B cell (primary cell): ENCODE data around the gene HACD4.

Experiments
- EZH2 ChIP-seq: IDR thresholded peaks from 2 replicates; pipeline ENCODE4 v1.6.1; 2012; ENCODE audit warnings: borderline replicate concordance, low read depth, mild to moderate bottlenecking, moderate library complexity, low read length; ENCODE audit not compliant: insufficient read depth, poor library complexity, severe bottlenecking
- TF ChIP-seq, protein P1 (sequence below): fragments of 200-600 bp; IDR thresholded peaks from one replicate; pipeline ENCODE4 v1.8.0; 2022; ENCODE audit warnings: antibody characterized with exemption, mild to moderate bottlenecking

DNA sequence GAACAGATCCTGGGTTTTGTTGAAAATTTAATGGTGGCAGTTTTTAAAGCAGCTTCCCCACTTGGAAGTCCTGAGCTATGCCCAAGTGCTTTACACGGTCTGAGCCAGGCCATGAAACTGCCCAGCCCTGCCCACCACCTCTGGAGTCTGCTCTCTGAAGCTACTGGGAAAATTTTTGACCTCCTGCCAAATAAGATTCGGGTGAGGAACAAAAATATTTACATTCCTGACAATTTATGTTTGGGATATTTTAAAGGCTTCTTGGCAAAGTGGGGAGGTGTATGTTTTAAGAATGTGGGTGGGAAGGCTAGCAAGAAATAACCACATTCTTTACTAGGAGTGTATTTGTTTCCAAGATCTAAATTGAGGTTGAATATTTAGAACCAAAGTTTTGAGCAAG, 50.0 kb downstream of the HACD4 start:
- TF ChIP-seq, protein P1, sequence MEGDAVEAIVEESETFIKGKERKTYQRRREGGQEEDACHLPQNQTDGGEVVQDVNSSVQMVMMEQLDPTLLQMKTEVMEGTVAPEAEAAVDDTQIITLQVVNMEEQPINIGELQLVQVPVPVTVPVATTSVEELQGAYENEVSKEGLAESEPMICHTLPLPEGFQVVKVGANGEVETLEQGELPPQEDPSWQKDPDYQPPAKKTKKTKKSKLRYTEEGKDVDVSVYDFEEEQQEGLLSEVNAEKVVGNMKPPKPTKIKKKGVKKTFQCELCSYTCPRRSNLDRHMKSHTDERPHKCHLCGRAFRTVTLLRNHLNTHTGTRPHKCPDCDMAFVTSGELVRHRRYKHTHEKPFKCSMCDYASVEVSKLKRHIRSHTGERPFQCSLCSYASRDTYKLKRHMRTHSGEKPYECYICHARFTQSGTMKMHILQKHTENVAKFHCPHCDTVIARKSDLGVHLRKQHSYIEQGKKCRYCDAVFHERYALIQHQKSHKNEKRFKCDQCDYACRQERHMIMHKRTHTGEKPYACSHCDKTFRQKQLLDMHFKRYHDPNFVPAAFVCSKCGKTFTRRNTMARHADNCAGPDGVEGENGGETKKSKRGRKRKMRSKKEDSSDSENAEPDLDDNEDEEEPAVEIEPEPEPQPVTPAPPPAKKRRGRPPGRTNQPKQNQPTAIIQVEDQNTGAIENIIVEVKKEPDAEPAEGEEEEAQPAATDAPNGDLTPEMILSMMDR: no peak
- no peak for TF ChIP-seq EZH2
